GM12878 (cell line): ENCODE data around the gene MPEG1. TPM values are rescaled to one million over a fixed set of nuclear protein-coding genes. Genes with fewer than 3 reads are reported as not detected.

Source experiments
- BCL11A ChIP-seq: IDR thresholded peaks from 2 replicates; pipeline ENCODE4 v1.6.1; 2011; ENCODE audit warnings: low read depth, low read length
- BCL3 ChIP-seq: IDR thresholded peaks from 2 replicates; pipeline ENCODE4 v1.6.1; 2011; ENCODE audit warnings: borderline replicate concordance, low read depth, mild to moderate bottlenecking, moderate library complexity, low read length; ENCODE audit not compliant: insufficient read depth, poor library complexity, severe bottlenecking
- CBFB ChIP-seq: IDR thresholded peaks from 2 replicates; pipeline ENCODE4 v1.6.1; 2016; ENCODE audit warnings: antibody characterized with exemption, low read depth
- MTA2 ChIP-seq: fragments of 450-650 bp; IDR thresholded peaks from 2 replicates; pipeline ENCODE4 v1.6.1; 2016; ENCODE audit warnings: low read depth, mild to moderate bottlenecking, moderate library complexity
- RCOR1 ChIP-seq: conservative IDR thresholded peaks from 2 replicates; pipeline ENCODE4 v1.6.1; 2012; ENCODE audit warnings: low read depth, low read length, improper control_type of control experiment
- polyA plus RNA-seq, 11 experiments: library from polyadenylated mRNA; depleted of rRNA in 4 of 11; unstranded in 6 of 11; stranded (reverse) in 5 of 11; fragments of >200 nt; fragmentation: Nextera tagmentation in 4 of 11; fragmentation: Illumina TruSeq in 1 of 11; extraction: Ambion mirVana in 4 of 11; extraction: Trizol in 1 of 11; gene quantifications; 1 replicate in 1 of 11; 2 replicates in 10 of 11; pipeline versions ENCODE4 v1.2.1 to v1.2.3, GENCODE V29; 2011 to 2016; ENCODE audit warnings: inconsistent platforms in 2 of 11, missing spikeins in 2 of 11, low read depth in 1 of 11
- total RNA-seq, 4 experiments: library from RNA; depleted of rRNA in 3 of 4; stranded (reverse); fragments of >200 nt in 3 of 4; fragmentation: Illumina TruSeq in 1 of 4; extraction: Trizol in 1 of 4; gene quantifications; 2 replicates each; pipeline versions ENCODE4 v1.2.1 to v1.2.3, GENCODE V29; 2013 to 2021
- TF ChIP-seq, protein P1 (sequence below): fragments of 450-650 bp; IDR thresholded peaks from 2 replicates; pipeline ENCODE4 v1.6.1; 2017; ENCODE audit warnings: mild to moderate bottlenecking, moderate library complexity
- TF ChIP-seq, protein P2 (sequence below): fragments of 450-650 bp; IDR thresholded peaks from 2 replicates; pipeline ENCODE4 v1.6.1; 2018; ENCODE audit warnings: mild to moderate bottlenecking, low read depth, moderate library complexity; ENCODE audit not compliant: partially characterized antibody
- TF ChIP-seq, protein P3 (sequence below): IDR thresholded peaks from 2 replicates; pipeline ENCODE4 v1.6.1; 2011; ENCODE audit warnings: borderline replicate concordance, low read depth, mild to moderate bottlenecking, moderate library complexity, mixed read lengths, low read length; ENCODE audit not compliant: insufficient read depth; ENCODE audit errors: extremely low read length

The MPEG1 gene
- total and polyA plus RNA-seq, 10 of the 15 experiments (the other 5 are each of a cell fraction or from before 2014, with no cell fraction given), result 1.3 to 15.6 (median 11.7) TPM; not detected in 1

GRCh38 chr11:59261150-59261549 is 48.4 kb upstream of the MPEG1 start (continued):
- TF ChIP-seq, protein P1, sequence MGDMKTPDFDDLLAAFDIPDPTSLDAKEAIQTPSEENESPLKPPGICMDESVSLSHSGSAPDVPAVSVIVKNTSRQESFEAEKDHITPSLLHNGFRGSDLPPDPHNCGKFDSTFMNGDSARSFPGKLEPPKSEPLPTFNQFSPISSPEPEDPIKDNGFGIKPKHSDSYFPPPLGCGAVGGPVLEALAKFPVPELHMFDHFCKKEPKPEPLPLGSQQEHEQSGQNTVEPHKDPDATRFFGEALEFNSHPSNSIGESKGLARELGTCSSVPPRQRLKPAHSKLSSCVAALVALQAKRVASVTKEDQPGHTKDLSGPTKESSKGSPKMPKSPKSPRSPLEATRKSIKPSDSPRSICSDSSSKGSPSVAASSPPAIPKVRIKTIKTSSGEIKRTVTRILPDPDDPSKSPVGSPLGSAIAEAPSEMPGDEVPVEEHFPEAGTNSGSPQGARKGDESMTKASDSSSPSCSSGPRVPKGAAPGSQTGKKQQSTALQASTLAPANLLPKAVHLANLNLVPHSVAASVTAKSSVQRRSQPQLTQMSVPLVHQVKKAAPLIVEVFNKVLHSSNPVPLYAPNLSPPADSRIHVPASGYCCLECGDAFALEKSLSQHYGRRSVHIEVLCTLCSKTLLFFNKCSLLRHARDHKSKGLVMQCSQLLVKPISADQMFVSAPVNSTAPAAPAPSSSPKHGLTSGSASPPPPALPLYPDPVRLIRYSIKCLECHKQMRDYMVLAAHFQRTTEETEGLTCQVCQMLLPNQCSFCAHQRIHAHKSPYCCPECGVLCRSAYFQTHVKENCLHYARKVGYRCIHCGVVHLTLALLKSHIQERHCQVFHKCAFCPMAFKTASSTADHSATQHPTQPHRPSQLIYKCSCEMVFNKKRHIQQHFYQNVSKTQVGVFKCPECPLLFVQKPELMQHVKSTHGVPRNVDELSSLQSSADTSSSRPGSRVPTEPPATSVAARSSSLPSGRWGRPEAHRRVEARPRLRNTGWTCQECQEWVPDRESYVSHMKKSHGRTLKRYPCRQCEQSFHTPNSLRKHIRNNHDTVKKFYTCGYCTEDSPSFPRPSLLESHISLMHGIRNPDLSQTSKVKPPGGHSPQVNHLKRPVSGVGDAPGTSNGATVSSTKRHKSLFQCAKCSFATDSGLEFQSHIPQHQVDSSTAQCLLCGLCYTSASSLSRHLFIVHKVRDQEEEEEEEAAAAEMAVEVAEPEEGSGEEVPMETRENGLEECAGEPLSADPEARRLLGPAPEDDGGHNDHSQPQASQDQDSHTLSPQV, result no peak
- TF ChIP-seq, protein P2, sequence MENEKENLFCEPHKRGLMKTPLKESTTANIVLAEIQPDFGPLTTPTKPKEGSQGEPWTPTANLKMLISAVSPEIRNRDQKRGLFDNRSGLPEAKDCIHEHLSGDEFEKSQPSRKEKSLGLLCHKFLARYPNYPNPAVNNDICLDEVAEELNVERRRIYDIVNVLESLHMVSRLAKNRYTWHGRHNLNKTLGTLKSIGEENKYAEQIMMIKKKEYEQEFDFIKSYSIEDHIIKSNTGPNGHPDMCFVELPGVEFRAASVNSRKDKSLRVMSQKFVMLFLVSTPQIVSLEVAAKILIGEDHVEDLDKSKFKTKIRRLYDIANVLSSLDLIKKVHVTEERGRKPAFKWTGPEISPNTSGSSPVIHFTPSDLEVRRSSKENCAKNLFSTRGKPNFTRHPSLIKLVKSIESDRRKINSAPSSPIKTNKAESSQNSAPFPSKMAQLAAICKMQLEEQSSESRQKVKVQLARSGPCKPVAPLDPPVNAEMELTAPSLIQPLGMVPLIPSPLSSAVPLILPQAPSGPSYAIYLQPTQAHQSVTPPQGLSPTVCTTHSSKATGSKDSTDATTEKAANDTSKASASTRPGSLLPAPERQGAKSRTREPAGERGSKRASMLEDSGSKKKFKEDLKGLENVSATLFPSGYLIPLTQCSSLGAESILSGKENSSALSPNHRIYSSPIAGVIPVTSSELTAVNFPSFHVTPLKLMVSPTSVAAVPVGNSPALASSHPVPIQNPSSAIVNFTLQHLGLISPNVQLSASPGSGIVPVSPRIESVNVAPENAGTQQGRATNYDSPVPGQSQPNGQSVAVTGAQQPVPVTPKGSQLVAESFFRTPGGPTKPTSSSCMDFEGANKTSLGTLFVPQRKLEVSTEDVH, result no peak
- TF ChIP-seq RCOR1 (no peak), BCL3 (no peak), BCL11A (no peak), MTA2 (no peak), CBFB (no peak)
- TF ChIP-seq, protein P3, sequence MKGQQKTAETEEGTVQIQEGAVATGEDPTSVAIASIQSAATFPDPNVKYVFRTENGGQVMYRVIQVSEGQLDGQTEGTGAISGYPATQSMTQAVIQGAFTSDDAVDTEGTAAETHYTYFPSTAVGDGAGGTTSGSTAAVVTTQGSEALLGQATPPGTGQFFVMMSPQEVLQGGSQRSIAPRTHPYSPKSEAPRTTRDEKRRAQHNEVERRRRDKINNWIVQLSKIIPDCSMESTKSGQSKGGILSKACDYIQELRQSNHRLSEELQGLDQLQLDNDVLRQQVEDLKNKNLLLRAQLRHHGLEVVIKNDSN, result no peak
- TF ChIP-seq, all 136 proteins: peak for 0
